Measurements from ENCODE around the gene CLEC16A.

CLEC16A gene

DNA sequence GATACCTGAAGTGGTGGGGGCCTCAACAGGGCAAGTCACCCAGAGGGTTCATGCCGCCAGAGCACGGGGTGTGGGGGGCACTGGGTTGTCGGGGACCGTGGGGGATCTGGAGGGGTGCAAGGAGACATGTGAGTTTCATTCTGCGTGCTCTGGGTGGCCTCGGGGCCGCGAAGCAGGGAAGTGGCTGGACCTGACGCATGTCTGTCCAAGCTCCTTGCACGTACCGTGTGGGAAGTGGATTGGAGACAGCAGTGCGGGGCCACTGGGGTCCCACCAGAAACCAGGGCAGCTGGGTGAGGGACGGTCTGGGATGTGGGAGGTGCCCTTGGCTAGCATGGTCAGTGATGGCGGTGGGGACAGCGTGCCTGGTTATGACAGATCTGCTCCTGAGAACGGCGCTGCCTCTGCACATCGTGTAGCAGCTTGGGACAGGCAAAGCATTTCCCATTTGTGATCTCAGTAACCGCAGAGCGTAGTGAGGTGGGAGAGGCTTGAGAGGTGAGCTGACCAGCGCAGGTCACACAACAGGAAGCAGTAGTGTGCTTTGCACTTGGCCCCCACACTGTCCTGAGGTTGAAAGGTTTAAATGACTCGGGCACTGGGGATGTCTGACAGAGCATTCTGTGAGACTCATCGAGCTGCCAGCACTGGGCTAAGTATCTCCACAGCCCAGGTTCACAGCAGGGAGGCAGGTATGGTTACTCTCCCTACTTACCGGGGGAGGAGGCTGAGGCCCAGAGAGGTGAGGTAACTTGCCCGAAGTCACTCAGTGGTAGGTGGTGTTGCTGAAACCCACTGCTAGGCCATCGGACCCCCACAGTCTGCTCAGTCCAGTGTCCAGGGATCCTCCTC, 197.3 kb downstream of the CLEC16A start:
- no peak for DNase-seq (ENCODE audit: low read depth in 2 of 2)

DNA sequence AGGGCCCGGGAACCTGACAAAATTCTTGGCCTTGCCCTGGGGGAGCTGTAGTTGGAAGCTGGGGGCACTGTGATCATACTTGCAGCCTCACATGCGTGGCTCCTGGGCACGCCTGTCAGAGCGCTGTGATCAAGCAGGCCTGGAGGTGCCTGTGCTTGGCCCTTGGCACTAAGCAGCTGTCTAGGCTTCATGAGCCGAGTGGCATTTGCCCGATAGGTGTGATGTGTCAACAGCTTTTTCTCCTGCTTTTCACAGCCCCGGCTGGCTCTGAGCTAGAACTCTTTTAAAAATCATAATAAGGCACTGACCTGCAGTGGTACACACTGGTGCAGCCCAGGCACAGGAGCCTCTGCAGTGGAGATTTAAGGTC, 197.9 kb downstream of the CLEC16A start:
- no peak for DNase-seq (ENCODE audit: low read depth in 2 of 2)

DNA sequence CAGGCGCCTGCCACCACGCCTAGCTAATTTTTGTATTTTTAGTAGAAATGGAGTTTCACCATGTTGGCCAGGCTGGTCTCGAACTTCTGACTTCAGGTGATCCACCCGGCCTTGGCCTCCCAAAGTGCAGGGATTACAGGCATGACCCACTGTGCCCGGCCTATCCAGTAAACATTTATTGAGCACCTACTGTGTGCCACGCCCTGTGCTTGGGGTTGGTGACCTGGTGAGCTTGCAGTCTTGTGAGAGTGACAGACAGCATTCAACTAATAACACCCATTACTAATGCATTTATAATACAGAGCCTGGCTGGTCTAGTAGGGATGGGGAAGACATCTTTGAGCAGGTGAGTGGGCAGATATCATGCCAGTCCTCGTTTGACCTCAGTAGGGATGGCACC, 198.6 kb downstream of the CLEC16A start:
- DNase-seq (ENCODE audit: low read depth in 2 of 2): no peak

DNA sequence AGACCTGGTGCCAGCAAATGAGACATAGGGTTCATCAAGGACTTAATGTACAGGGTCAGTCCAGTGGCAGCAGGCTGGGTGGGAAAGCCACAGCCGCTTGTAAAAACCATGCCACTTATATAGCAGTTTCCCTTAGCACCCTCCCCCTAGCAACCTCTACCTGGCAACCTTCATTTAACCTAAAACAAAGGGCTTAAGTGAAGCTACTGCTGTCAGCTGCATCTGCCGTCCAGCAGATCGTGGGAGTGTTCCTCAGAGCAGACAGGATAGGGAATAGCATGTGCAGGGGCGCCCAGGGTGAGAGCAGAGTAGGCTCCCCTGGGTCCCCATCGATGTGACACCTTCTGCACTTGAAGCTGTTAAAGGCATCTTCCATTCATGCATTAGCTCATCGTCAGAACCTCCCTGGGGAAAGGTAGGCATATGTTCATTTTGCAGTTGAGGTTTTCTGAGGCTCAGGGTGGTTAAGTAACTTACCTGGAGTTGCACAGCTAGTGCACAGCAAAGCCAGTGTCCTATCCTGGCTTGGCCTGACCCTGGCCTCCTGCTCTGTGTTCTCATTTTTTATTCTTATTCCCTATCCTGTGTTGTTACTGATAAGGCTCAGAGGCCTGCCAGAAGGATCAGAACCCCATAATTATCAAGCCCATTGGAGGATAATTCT, 199.1 kb downstream of the CLEC16A start:
- DNase-seq (ENCODE audit: low read depth in 2 of 2): no peak

DNA sequence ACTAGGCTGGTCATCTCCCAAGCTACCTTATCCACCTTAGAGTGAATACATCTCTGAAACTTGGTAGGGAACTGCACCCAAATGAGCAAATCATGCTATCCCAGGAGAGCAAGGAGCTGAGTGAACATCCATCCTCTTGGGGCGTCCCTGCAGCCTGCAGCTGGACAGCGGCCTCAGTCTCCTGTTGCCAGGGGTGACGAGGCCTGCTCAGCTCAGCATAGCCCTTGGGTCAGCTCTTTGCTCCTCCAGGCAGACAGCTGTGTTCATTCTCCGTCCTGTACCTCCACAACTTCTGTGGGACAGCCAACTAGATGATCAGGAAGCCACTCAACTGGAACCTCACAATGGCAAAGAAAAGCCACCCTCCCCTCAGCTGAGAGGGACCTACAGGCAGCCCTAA, 199.8 kb downstream of the CLEC16A start:
- no peak for DNase-seq (ENCODE audit: low read depth in 2 of 2)

DNA sequence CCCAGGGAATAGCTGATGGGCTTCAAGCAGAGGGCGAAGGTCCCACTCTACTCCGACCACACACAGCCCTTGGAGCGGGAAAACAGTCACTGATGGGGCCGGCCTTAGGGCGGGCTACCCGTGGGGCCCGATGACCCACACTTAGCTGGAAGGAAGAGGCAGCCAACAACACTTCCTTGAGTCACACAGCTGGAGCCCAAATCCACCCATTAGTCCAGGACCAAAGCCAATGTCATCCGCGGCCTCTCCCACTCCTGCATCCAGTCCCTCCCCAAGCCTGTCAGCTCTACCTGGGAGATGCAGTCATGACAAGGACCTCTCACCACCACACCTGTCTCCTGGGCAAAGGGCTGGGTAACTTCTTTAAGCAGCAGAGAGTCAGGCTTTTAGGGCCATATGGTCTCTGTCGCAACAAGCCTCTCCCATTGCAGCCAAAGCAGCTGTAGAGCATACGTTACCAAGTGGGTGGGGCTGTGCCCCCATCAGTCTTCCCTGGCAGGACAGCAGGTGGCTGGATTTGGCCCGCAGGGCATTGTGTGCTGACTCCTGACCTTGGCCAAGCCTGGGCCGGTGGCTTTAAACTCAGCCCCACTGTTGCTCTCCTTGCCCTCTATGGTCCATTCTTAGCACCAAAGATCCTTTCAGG, 200.9 kb downstream of the CLEC16A start:
- DNase-seq (ENCODE audit: low read depth in 2 of 2): no peak

DNA sequence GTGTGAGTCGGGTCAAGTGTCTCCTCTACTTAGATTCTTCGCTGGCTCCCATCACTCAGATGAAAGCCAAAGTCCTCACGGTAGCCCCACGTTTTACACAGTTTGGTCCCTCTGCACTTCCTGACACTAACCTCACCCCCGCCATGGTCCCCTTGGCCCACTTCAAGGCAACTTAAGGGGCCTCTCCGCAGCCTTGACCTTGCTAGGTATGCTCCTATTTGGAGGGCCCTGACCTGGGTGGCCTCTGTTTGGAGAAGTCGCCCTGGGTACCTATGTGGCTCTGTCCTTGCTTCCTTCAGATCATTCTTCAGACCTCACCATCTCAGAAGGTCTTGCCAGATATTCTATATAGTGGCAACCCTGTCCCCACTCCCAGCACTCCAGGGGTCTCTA, 201.5 kb downstream of the CLEC16A start:
- DNase-seq (ENCODE audit: low read depth in 2 of 2): no peak

DNA sequence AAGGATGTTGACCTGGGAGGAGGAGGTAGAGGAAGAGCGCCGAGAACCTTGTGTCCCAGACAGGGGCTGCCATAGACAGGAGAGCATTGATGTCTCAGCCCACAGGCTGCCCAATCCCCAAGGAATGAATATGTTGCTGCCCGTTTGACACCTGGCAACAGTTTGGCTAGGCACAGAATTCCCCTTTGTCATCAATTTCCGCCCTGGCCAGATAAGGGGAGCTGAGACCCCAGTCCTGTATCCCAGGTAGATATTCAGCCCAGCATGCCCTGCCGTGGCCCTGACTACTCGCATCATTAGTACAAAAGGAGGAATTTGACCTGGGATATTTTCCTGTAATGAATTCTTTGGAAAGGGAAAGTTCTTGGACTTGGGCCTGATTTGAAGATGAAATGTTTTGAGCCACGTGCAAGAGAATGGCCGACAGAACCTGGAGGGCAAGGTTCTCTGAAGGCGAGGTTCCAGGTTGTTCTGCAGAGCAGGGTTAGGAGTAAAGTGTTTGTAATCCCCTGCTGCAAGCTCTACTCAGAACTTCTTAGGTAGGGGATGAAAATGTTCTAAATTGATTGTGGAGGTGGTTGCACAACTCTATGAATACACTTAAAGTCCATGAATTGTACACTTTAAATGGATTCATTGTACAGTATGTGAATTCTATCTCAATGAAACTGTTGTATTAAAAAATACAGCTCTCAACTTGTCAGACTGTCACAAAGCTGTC, 202.8 kb downstream of the CLEC16A start:
- DNase-seq (ENCODE audit: low read depth in 2 of 2): no peak

DNA sequence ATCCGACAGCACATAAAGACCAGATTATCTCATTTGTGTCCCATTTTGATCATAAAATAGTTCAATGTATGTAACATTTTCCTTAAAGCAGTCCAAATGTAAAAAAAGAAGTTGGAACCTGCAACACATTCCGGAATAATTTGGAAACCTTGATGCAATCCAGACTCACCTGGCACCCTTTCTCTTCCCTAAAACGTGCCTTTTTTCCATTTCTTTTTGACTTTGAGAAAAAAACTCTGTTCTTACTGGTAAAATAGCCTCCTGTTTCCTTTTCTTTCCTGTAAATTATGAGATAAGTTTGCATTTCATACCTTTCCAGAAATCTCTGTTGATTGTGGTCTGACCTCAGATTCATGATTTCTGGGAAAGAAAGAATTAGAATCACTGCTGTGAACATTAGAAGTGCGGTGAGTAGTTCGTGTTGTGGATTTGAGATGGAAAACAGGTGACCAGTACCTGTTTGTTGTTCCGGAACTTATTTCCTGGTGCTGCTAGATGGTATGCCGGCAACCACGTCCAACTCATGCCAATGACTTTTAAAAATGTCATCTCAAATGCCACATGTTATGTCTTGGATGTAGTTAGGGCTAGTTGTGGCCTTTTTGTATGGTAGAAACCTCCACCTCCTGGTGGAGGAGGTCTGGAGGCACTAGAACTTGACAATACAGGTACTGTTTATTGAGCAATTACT, 203.5 kb downstream of the CLEC16A start:
- DNase-seq (ENCODE audit: low read depth in 2 of 2): no peak

DNA sequence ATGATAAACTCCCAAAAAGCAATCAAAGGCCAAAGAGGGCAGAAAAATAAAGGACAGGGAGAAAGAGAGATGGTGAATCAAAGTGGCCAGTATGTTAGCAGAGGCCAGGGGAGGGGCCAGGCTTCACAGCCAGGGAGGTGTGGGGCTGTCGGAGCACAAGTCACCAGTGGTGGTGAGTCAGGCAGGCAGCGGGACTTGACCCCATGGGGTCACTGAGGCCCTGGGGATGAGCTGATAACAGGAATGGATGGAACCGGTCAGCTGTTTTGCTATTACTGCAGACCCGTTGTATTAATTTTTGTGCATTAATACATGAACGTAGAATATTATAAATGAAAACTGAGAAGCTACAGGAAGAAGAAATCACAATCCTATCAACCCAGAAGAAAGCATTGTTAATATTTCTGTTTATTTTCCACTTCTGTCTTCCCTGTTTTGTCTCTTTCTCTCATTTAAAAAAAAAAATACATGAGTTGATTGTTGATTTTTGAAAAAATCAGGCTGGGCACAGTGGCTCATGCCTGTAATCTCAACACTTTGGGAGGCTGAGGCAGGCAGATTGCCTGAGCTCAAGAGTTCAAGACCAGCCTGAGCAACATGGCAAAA, 204.8 kb downstream of the CLEC16A start:
- no peak for DNase-seq (ENCODE audit: low read depth in 2 of 2)

DNA sequence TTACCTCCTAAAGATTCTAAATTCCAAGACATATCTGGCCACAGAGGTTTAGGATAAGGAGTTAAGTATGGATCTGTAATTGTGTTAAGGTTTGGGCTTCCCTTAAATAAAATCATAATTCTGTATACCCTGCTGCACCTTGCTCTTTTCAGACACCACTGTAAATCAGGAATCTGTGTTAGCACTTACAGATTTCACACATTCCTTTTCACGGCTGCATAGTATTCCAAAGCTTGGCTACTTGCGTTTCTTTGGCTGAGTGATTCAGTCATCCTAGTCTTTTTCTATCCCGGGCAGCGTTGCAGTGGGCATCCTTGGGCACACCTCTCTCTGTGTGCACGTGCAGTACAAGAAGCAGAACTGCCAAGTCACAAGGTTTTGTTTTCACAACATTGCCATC, 205.8 kb downstream of the CLEC16A start:
- no peak for DNase-seq (ENCODE audit: low read depth in 2 of 2)

DNA sequence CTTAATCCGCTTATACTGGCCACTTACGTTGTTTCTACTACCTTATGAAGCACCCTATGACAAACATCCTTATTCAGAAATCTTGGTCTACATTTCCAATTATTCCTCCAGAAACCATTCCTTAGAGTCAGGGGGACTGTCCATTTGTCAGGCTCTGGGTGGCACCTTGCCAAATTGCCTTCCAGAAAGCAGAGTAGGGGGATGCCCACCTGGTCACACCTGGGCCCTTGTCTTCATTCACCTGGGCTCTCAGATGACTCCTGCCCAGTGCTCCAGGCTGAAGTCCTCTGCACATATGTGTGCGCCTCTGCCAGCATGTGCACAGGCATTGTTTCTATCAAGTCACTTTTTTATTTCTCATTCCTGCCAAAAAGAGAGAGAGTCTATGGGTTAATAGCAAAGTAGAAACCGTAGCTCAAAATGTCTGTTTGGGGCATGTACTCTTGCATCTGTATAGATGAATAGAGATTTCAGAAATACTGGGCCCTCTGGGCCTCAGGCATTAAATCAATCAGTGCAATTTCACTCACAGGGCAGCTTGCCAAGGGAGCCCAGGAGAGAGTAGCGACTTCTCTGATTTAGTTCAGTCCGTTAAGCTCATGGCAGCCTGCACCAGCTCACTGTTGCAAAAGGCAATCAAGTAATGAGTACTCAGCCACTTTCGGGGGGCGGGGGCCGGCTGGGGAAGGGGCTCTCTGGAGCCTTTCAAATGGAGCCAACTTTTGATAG, 207.0 kb downstream of the CLEC16A start:
- DNase-seq (ENCODE audit: low read depth in 2 of 2): no peak

DNA sequence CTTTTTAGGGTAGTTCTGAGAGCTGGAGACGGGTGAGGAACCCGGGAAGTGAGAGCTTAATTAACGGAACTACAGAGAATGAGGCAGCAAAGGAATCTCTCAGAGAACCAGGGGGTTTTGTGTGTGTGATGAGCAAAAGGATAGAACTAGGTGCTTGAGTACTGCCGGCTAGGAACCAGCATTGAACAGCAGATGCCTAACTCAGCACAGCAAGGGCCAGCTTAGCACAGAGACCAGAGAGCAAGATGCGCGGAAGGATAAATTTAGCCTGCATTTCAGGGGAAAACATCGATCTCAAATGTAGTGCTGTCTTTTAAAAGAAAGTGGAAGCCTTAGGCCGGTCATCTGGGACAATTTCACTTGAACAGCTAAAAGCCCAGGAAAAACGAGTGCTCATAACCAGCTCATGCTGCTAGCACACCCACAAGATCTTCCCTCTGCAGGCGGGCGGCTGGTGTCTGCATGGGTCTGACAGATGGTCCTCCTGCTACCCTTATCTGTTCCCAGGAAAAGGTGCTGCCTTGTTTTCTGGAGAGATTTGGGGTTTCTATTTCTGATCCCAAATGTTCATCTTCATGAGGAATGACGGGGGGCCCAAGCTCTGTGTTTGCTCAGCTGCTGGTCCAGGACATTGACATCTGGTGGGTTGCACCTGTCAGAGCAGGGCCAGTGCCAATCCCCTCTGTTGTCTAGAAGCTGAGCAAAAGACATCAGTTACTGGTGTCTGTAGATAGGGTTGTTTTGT, 207.7 kb downstream of the CLEC16A start:
- no peak for DNase-seq (ENCODE audit: low read depth in 2 of 2)

DNA sequence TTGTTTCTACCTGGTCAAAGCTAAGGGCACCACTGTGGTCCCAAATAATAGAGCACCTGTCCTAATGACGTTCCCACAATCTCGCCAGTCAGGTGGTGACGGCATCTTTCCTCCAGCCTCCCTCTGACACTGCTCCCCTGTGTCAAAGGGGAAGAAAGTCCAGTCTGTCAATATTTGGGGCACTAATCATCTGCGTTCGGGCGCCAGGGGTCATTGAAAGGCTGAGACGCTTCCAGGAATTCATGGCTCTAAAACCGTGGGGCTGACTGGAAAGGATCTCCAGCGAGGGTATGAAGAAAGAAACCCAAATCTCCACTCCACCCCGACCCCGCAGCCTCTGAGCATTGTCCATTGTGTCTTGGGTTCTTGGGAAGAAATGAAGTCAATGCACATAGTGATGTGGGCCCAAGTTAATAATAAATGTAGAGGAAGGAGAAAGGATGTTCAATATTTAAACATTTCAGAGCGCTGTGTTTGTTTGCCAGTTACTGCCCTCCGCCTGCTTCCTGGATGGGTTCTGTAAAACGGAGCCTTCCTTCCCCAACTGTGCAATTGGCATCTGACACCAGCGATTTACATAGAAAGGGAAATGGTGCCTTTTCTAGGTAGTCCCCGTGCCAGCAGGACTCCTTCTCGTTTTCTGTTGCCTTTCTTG, 208.4 kb downstream of the CLEC16A start:
- DNase-seq (ENCODE audit: low read depth in 2 of 2): no peak

DNA sequence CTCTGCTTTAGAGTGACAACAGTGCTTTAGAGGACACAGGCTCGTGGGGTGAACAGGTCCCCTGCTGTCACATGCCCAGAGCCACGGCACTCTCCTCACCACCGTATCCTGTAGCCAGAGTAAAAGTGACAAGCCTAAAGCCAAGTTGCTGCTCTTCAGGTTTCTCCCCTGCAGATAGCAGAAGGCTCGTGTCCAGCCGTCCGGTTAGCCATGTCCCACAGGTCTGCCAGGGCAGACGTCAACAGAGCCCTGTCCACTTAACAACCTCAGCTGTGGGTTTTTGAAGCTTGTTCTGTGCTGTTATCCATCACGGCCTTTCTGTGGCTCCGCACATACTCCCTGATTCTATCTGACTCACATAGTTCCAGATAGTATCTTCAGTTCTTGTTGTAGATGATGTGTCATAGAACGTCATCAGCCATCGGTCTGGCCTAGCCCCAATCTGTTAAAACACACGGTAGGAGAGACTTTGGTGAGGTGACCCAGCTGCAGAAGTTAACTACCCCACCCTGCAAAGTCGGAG, 211.0 kb downstream of the CLEC16A start:
- DNase-seq (ENCODE audit: low read depth in 2 of 2): peak in 1 of 2 donors; percentile 47

DNA sequence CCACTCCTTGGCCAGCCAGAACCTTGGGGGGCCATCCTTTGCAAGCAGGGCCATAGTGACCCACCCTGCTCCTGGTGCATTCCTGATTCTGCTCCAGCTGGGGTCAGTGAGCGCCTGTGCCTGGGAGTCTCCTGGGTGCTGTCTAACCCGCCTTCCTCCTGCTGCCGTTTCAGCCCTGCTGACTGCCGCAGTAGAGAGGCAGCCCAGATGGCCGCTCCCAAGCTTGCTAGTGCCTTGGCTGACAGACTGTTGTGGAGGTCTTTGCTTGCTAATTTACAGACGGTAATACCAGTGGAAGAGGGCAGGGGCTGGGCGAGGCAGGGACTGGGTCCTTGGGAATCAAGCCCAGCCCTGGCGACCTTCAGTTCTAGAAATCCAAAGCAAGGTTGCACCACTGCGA, 212.0 kb downstream of the CLEC16A start:
- no peak for DNase-seq (ENCODE audit: low read depth in 2 of 2)

DNA sequence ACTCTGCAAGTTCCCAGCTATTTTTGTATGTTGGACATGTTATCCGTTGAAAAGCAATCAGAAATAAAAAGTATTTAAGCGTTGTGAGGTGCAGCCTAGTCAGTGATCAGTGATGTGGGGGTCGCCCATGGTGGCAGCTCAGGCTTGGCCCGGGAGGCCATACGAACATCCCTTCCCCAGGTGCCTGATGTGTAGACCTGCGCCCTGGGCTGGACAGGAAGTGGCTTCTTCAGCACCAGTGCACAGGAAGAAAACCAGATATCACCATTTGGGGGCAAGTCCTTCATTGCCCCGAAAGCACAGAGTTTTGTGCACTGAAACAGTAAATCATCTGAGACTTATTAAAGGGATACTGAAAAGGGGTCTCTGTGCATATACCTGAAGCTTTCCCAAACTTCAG, 212.8 kb downstream of the CLEC16A start:
- no peak for DNase-seq (ENCODE audit: low read depth in 2 of 2)

DNA sequence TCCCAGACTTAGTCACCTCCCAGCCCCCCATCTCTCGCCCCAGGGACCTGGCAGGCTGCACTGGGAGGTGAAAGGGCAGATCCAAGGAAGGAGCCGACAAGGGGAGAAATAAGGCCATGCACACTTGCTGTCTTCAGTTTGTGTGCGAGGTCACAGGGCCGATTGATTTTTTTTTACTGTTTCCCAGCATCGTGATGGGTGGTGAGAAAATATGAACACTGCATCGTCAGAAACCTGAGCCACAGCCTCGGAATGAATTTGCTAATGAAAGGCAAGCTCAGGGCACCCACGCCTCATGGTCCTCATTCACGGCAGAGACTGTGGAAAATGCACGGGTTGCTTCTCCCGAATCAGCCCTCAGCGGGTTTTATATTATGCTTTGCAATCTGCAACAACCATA, 213.7 kb downstream of the CLEC16A start:
- DNase-seq (ENCODE audit: low read depth in 2 of 2): no peak

DNA sequence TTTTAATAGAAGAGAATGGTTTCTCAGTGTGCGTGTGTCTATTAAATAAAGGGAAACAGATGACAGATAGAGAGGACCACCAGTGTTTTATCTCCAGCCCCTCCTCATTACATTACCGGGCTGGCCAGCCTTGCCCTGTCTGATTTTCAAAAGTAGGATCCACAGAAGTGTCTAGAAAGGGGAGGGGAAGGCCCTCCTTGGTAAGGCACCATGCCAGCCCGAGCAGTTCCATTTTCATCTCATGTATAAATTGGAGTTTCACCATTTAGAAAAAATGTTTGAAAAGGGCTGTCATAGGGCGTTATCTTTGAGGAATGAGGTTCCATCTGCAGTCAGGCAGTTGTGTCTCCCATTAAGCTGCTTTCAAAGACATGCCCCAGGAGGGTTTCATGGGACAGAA, 214.9 kb downstream of the CLEC16A start:
- DNase-seq (ENCODE audit: low read depth in 2 of 2): no peak
